ENCODE measurements around the gene ZGPAT. TPM values are rescaled to one million over a fixed set of nuclear protein-coding genes. Genes with fewer than 3 reads are reported as not detected.

Gene ZGPAT
- total and polyA plus RNA-seq, 2 of the 13 experiments (the other 11 are each of a cell fraction or from before 2014, with no cell fraction given) = 23.0 to 41.9 TPM

DNA sequence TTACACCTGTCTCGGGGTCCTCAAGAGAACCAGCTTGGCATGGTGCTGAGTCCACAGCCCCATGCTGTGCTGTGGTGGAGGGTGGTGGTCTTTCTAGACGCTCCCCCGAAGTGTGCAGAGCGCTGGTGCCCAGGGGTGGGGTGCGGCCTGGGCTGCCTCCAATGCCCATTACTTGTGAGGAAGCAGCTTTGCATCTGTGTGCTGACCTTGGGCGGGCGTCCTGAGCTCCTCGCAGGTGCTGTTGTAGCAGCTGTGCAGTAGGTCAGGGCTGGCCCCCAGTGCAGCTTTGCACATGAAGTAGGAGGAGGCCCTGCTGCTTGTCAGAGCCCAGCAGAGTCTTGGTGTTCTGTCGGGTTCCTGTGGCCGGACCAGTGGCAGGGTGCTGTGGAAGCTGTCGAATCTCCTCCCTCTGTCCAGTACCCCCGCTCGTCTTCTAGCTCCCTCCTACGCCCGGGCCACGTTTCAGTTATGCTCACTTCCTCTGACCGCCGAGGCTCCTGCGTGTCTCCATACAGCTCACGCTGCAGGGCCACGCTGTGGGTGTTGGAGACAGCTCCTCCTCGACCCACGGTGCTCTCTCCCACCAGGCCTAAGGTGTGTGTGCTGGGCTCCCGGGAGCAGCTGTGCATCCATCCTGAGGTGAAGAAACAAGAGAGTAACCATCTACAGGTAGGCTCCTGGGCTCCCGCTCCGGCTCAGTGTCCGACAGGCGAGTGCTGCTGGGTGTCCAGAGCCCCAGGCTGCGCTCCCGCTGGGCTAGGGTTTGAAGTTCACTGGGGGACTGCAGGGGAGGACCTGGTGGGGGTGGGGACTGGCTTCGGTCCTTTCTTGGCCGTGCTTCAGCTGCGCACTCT, 45.7 kb upstream of the ZGPAT start:
- no peaks in the 10 kb centered on the region for H4K20me1 ChIP-seq (ENCODE audit: insufficient read depth, low read length)
- in situ Hi-C loops (cut with HindIII; ENCODE audit: extremely low pct_ligation_motif_present, low pct_unique_long_range_greater_than_20kb) = no loop called here
- FAIRE-seq (no peak), DNase-seq (ENCODE audit: low spot score) (no peak), ATAC-seq (no peak)
- H3K79me2 ChIP-seq (ENCODE audit: insufficient read depth, low read length) = peaks cover 17% of the 10 kb centered on the region
- H3K9me3 ChIP-seq (ENCODE audit: low read length) = no peaks in the 10 kb centered on the region
- no peaks in the 10 kb centered on the region; a peak in 1 of 5 replicates for H3K27me3 ChIP-seq (ENCODE audit: control insufficient read depth in 1 of 2, insufficient read depth in 2 of 2, low read length in 2 of 2)
- peaks cover 26% of the 10 kb centered on the region for H3K4me1 ChIP-seq (ENCODE audit: insufficient read depth, low read length)
- H3K36me3 ChIP-seq (replicated peaks in 1 of 2; ENCODE audit: control insufficient read depth in 1 of 2, insufficient read depth in 2 of 2, low read length in 2 of 2) = peaks cover 29 to 47% of the 10 kb centered on the region in 2 experiments
- CTCF ChIA-PET (ENCODE audit: low intra/inter-chr PET ratio, low total read pairs) = no interaction called here
- H3K4me2 ChIP-seq (ENCODE audit: low read depth, low read length) = no peak overlapping the region
- H3K27ac ChIP-seq (ENCODE audit: extremely low read length, insufficient read depth, low read length) = no peak overlapping the region
- 95% methylated on average over 33 of the region's 33 CpGs for WGBS (ENCODE audit: low lambda C conversion rate)
- H2AFZ ChIP-seq (ENCODE audit: low read length) = no peak overlapping the region
- intact Hi-C loops (cut with micrococcal nuclease; ENCODE audit: unreplicated experiment) = no loop called here
- H3K9ac ChIP-seq (ENCODE audit: insufficient read depth, low read depth, low read length) = no peak overlapping the region
- no TSS peak for BruUV-seq (replicated peaks)
- POLR2A ChIA-PET = no interaction called here
- TF ChIP-seq ZSCAN25 (CRISPR knock-in tag; IDR thresholded peaks at IDR 0.05) (no peak), NFE2 (CRISPR knock-in tag; IDR thresholded peaks at IDR 0.05) (no peak), ZSCAN22 (CRISPR knock-in tag; IDR thresholded peaks at IDR 0.05) (no peak), ZBTB4 (CRISPR knock-in tag; IDR thresholded peaks at IDR 0.05; ENCODE audit: borderline replicate concordance) (no peak), TCF7 (IDR thresholded peaks at IDR 0.05; ENCODE audit: low read depth) (no peak), ZNF121 (CRISPR knock-in tag; IDR thresholded peaks at IDR 0.05) (no peak), RCOR2 (CRISPR knock-in tag; IDR thresholded peaks at IDR 0.05) (no peak), ZKSCAN5 (CRISPR knock-in tag; IDR thresholded peaks at IDR 0.05) (no peak), ZNF136 (CRISPR knock-in tag; IDR thresholded peaks at IDR 0.05; ENCODE audit: low read depth) (no peak), RFXAP (CRISPR knock-in tag; IDR thresholded peaks at IDR 0.05; ENCODE audit: borderline replicate concordance) (no peak)
- TF ChIP-seq, protein P1, sequence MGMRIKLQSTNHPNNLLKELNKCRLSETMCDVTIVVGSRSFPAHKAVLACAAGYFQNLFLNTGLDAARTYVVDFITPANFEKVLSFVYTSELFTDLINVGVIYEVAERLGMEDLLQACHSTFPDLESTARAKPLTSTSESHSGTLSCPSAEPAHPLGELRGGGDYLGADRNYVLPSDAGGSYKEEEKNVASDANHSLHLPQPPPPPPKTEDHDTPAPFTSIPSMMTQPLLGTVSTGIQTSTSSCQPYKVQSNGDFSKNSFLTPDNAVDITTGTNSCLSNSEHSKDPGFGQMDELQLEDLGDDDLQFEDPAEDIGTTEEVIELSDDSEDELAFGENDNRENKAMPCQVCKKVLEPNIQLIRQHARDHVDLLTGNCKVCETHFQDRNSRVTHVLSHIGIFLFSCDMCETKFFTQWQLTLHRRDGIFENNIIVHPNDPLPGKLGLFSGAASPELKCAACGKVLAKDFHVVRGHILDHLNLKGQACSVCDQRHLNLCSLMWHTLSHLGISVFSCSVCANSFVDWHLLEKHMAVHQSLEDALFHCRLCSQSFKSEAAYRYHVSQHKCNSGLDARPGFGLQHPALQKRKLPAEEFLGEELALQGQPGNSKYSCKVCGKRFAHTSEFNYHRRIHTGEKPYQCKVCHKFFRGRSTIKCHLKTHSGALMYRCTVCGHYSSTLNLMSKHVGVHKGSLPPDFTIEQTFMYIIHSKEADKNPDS (CRISPR knock-in tag; IDR thresholded peaks at IDR 0.05) = no peak
- no peak overlapping the region for H3K4me3 ChIP-seq (replicated peaks in 1 of 3; ENCODE audit: insufficient read depth in 1 of 3, low read depth in 2 of 3, low read length in 3 of 3)
